WTC11 (cell line): ENCODE results near the gene PALD1. TPM values are rescaled to one million over a fixed set of nuclear protein-coding genes. Genes with fewer than 3 reads are reported as not detected.

Experiments
- ATAC-seq: fragments of 200-7000 bp; cut with Tn5 transposase; 2 replicates; pipeline ENCODE4 v1.10.0; 2021; ENCODE audit warnings: mild to moderate bottlenecking, moderate library complexity
- CTCF ChIA-PET: fragments of 300-600 bp; sonication (Branson Sonifier 250); formaldehyde crosslinking; loops from one replicate; lab custom pipeline; 2021; ENCODE audit warnings: antibody characterized with exemption; lab: Charles Lee
- POLR2A ChIA-PET: fragments of 350-600 bp; sonication (Branson Sonifier 250); formaldehyde crosslinking; loops from one replicate; lab custom pipeline; 2021; ENCODE audit warnings: antibody characterized with exemption; lab: Charles Lee
- DNase-seq: peaks from one replicate; pipeline ENCODE4 v3.0.0; 2021; ENCODE audit warnings: low spot score
- H3K27ac Mint-ChIP-seq: 2 replicates; pipeline ENCODE4 v1.8.0; 2021; ENCODE audit warnings: mixed read lengths
- H3K27me3 Mint-ChIP-seq: 2 replicates; pipeline ENCODE4 v1.8.0; 2021; ENCODE audit warnings: low read depth, mild to moderate bottlenecking, moderate library complexity, mixed read lengths
- H3K36me3 Mint-ChIP-seq: 2 replicates; pipeline ENCODE4 v1.8.0; 2021; ENCODE audit warnings: mixed read lengths
- H3K4me1 Mint-ChIP-seq: 2 replicates; pipeline ENCODE4 v1.8.0; 2022; ENCODE audit warnings: mixed read lengths
- H3K4me3 Mint-ChIP-seq: 2 replicates; pipeline ENCODE4 v1.8.0; 2021; ENCODE audit warnings: mild to moderate bottlenecking, moderate library complexity, mixed read lengths
- H3K9me3 Mint-ChIP-seq: 2 replicates; pipeline ENCODE4 v1.8.0; 2021; ENCODE audit warnings: mixed read lengths
- ATF2 ChIP-seq: sonication (generic); formaldehyde crosslinking; IDR thresholded peaks from 2 replicates; pipeline ENCODE4 v1.8.1; 2022; ENCODE audit warnings: low read depth, missing genetic modification reagents, borderline replicate concordance
- CTCF ChIP-seq: fragments of 200-600 bp; IDR thresholded peaks from 2 replicates; pipeline ENCODE4 v1.8.0; 2022; ENCODE audit warnings: antibody characterized with exemption
- E2F5 ChIP-seq: sonication (generic); formaldehyde crosslinking; IDR thresholded peaks from 2 replicates; pipeline ENCODE4 v1.8.1; 2022; ENCODE audit warnings: mild to moderate bottlenecking, moderate library complexity, missing genetic modification reagents
- GTF2I ChIP-seq: fragments of 250-450 bp; sonication (Bioruptor Pico); conservative IDR thresholded peaks from 2 replicates; pipeline ENCODE4 v1.4.0; 2021; ENCODE audit warnings: mild to moderate bottlenecking
- MYBL2 ChIP-seq: sonication (generic); formaldehyde crosslinking; IDR thresholded peaks from 2 replicates; pipeline ENCODE4 v1.8.1; 2023; ENCODE audit warnings: mild to moderate bottlenecking, moderate library complexity, missing genetic modification reagents
- NFATC4 ChIP-seq: fragments of 250-450 bp; sonication (Bioruptor Pico); IDR thresholded peaks from 2 replicates; pipeline ENCODE4 v1.9.0; 2021; ENCODE audit warnings: mild to moderate bottlenecking
- NFE2L1 ChIP-seq: sonication (generic); formaldehyde crosslinking; IDR thresholded peaks from 2 replicates; pipeline ENCODE4 v1.8.1; 2023; ENCODE audit warnings: missing genetic modification reagents
- SOX15 ChIP-seq: fragments of 250-450 bp; sonication (Bioruptor Pico); IDR thresholded peaks from 2 replicates; pipeline ENCODE4 v1.9.0; 2021; ENCODE audit warnings: mild to moderate bottlenecking
- TEAD4 ChIP-seq: sonication (generic); formaldehyde crosslinking; IDR thresholded peaks from 2 replicates; pipeline ENCODE4 v1.8.0; 2022; ENCODE audit warnings: mild to moderate bottlenecking, missing genetic modification reagents
- TP53 ChIP-seq: sonication (generic); formaldehyde crosslinking; IDR thresholded peaks from 2 replicates; pipeline ENCODE4 v1.8.1; 2023; ENCODE audit warnings: mild to moderate bottlenecking, missing genetic modification reagents
- USF2 ChIP-seq: sonication (generic); formaldehyde crosslinking; IDR thresholded peaks from 2 replicates; pipeline ENCODE4 v1.8.1; 2023; ENCODE audit warnings: mild to moderate bottlenecking, missing genetic modification reagents, moderate library complexity
- ZBTB21 ChIP-seq: sonication (generic); formaldehyde crosslinking; IDR thresholded peaks from 2 replicates; pipeline ENCODE4 v1.8.1; 2023; ENCODE audit warnings: mild to moderate bottlenecking, missing genetic modification reagents, borderline replicate concordance
- ZNF121 ChIP-seq: sonication (generic); formaldehyde crosslinking; IDR thresholded peaks from 2 replicates; pipeline ENCODE4 v1.8.0; 2023; ENCODE audit warnings: missing genetic modification reagents
- ZNF396 ChIP-seq: fragments of 250-450 bp; sonication (Bioruptor Pico); IDR thresholded peaks from 2 replicates; pipeline ENCODE4 v1.8.0; 2021; ENCODE audit warnings: mild to moderate bottlenecking, moderate library complexity, borderline replicate concordance
- total RNA-seq: library from RNA; stranded (reverse); gene quantifications from 3 replicates; pipeline ENCODE4 v1.2.3, GENCODE V29; 2021
- TF ChIP-seq, protein P1 (sequence below): fragments of 250-450 bp; sonication (Bioruptor Pico); IDR thresholded peaks from 2 replicates; pipeline ENCODE4 v1.8.0; 2021; ENCODE audit warnings: mild to moderate bottlenecking
- TF ChIP-seq, protein P2 (sequence below): fragments of 250-450 bp; sonication (Bioruptor Pico); IDR thresholded peaks from 2 replicates; pipeline ENCODE4 v1.9.0; 2021; ENCODE audit warnings: mild to moderate bottlenecking, borderline replicate concordance
- TF ChIP-seq, protein P3 (sequence below): sonication (generic); formaldehyde crosslinking; IDR thresholded peaks from 2 replicates; pipeline ENCODE4 v1.8.0; 2022; ENCODE audit warnings: mild to moderate bottlenecking, missing genetic modification reagents
- TF ChIP-seq, protein P4 (sequence below): fragments of 250-450 bp; sonication (Bioruptor Pico); IDR thresholded peaks from 2 replicates; pipeline ENCODE4 v2.1.2; 2022; ENCODE audit warnings: mild to moderate bottlenecking, moderate library complexity

Gene PALD1
- total RNA-seq, 1 experiment from 2014 or later, result 43.6 TPM

GRCh38 chr10:70532554-70533188, 54.1 kb downstream of the PALD1 start:
- H3K4me3 Mint-ChIP-seq, result no peak overlapping the region
- TF ChIP-seq SOX15 (CRISPR knock-in tag) (no peak), NFATC4 (CRISPR knock-in tag) (no peak)
- TF ChIP-seq, all 79 proteins: peak for 0
- peak overlapping the region; percentile 61; the same call in 1 of the 2 replicates for H3K27ac Mint-ChIP-seq
- no peaks in the 10 kb centered on the region for H3K27me3 Mint-ChIP-seq
- ATAC-seq (no peak), DNase-seq (no peak)
- ChIA-PET CTCF (interaction anchor here (1.0 to 1.4 kb wide), 3 partner anchors 8 to 72 kb away, joined by 4 to 6 read pairs (median 5); no protein-coding TSS in a partner anchor), POLR2A (no interaction called here)
- H3K4me1 Mint-ChIP-seq, result peaks cover 18% of the 10 kb centered on the region
- peaks cover 8% of the 10 kb centered on the region for H3K36me3 Mint-ChIP-seq
- no peaks in the 10 kb centered on the region for H3K9me3 Mint-ChIP-seq

GRCh38 chr10:70533189-70533558, 54.6 kb downstream of the PALD1 start:
- H3K4me1 Mint-ChIP-seq, result peaks cover 18% of the 10 kb centered on the region
- H3K27ac Mint-ChIP-seq, result peak overlapping the region; percentile 0; the same call in 1 of the 2 replicates

DNA sequence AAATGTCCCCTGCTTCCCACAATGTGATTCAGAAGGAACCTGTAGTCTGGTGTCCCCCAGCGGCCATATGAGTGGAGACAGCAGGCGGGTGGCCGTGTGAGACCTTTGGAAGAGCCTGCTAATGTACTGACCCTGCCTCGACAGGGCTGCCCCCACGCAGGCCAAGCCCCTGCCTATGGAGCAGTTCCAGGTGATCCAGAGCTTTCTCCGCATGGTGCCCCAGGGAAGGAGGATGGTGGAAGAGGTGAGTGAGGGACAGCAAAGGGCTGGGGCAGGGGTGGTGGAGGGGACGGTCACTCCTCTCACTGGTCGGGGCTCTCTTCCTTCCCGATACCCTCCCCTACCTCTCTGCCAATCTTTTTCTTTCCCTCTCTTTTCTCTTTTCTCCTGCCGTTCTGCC, 55.7 kb downstream of the PALD1 start:
- CTCF ChIA-PET, result interaction anchor here (1.3 to 1.4 kb wide), 2 partner anchors 66 to 73 kb away, joined by 5 read pairs; no protein-coding TSS in a partner anchor
- H3K36me3 Mint-ChIP-seq, result peaks cover 6% of the 10 kb centered on the region
- no peak for TF ChIP-seq ZBTB21
- no peak for TF ChIP-seq ATF2 (CRISPR knock-in tag)
- no peak for TF ChIP-seq USF2
- TF ChIP-seq, protein P1, sequence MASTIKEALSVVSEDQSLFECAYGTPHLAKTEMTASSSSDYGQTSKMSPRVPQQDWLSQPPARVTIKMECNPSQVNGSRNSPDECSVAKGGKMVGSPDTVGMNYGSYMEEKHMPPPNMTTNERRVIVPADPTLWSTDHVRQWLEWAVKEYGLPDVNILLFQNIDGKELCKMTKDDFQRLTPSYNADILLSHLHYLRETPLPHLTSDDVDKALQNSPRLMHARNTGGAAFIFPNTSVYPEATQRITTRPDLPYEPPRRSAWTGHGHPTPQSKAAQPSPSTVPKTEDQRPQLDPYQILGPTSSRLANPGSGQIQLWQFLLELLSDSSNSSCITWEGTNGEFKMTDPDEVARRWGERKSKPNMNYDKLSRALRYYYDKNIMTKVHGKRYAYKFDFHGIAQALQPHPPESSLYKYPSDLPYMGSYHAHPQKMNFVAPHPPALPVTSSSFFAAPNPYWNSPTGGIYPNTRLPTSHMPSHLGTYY (CRISPR knock-in tag), result no peak
- no peak for TF ChIP-seq MYBL2 (CRISPR knock-in tag)
- no peak for TF ChIP-seq NFE2L1 (CRISPR knock-in tag)
- TF ChIP-seq, protein P2, sequence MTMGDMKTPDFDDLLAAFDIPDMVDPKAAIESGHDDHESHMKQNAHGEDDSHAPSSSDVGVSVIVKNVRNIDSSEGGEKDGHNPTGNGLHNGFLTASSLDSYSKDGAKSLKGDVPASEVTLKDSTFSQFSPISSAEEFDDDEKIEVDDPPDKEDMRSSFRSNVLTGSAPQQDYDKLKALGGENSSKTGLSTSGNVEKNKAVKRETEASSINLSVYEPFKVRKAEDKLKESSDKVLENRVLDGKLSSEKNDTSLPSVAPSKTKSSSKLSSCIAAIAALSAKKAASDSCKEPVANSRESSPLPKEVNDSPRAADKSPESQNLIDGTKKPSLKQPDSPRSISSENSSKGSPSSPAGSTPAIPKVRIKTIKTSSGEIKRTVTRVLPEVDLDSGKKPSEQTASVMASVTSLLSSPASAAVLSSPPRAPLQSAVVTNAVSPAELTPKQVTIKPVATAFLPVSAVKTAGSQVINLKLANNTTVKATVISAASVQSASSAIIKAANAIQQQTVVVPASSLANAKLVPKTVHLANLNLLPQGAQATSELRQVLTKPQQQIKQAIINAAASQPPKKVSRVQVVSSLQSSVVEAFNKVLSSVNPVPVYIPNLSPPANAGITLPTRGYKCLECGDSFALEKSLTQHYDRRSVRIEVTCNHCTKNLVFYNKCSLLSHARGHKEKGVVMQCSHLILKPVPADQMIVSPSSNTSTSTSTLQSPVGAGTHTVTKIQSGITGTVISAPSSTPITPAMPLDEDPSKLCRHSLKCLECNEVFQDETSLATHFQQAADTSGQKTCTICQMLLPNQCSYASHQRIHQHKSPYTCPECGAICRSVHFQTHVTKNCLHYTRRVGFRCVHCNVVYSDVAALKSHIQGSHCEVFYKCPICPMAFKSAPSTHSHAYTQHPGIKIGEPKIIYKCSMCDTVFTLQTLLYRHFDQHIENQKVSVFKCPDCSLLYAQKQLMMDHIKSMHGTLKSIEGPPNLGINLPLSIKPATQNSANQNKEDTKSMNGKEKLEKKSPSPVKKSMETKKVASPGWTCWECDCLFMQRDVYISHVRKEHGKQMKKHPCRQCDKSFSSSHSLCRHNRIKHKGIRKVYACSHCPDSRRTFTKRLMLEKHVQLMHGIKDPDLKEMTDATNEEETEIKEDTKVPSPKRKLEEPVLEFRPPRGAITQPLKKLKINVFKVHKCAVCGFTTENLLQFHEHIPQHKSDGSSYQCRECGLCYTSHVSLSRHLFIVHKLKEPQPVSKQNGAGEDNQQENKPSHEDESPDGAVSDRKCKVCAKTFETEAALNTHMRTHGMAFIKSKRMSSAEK (CRISPR knock-in tag), result no peak
- no peak for TF ChIP-seq TP53 (CRISPR knock-in tag)
- TF ChIP-seq CTCF, result no peak

More at GRCh38 chr10:70533189-70533558, 54.6 kb downstream of the PALD1 start:
- Mint-ChIP-seq H3K9me3 (no peaks in the 10 kb centered on the region), H3K36me3 (peaks cover 6% of the 10 kb centered on the region), H3K27me3 (no peaks in the 10 kb centered on the region), H3K4me3 (no peak overlapping the region)
- ChIA-PET CTCF (interaction anchor here (0.7 to 1.4 kb wide), 3 partner anchors 64 to 74 kb away, joined by 3 to 5 read pairs (median 5); no protein-coding TSS in a partner anchor), POLR2A (no interaction called here)
- no peak for ATAC-seq
- no peak for DNase-seq
- TF ChIP-seq GTF2I, result no peak
- TF ChIP-seq, protein P3, sequence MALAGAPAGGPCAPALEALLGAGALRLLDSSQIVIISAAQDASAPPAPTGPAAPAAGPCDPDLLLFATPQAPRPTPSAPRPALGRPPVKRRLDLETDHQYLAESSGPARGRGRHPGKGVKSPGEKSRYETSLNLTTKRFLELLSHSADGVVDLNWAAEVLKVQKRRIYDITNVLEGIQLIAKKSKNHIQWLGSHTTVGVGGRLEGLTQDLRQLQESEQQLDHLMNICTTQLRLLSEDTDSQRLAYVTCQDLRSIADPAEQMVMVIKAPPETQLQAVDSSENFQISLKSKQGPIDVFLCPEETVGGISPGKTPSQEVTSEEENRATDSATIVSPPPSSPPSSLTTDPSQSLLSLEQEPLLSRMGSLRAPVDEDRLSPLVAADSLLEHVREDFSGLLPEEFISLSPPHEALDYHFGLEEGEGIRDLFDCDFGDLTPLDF (CRISPR knock-in tag), result no peak
- no peak for TF ChIP-seq ZNF396
- no peak for TF ChIP-seq TEAD4
- TF ChIP-seq, protein P4, sequence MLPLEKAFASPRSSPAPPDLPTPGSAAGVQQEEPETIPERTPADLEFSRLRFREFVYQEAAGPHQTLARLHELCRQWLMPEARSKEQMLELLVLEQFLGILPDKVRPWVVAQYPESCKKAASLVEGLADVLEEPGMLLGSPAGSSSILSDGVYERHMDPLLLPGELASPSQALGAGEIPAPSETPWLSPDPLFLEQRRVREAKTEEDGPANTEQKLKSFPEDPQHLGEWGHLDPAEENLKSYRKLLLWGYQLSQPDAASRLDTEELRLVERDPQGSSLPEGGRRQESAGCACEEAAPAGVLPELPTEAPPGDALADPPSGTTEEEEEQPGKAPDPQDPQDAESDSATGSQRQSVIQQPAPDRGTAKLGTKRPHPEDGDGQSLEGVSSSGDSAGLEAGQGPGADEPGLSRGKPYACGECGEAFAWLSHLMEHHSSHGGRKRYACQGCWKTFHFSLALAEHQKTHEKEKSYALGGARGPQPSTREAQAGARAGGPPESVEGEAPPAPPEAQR (CRISPR knock-in tag), result no peak
- no peak for TF ChIP-seq ZNF121 (CRISPR knock-in tag)
- no peak for TF ChIP-seq E2F5

More for the DNA sequence above, 55.7 kb downstream of the PALD1 start:
- no peak overlapping the region for H3K4me3 Mint-ChIP-seq
- ATAC-seq (no peak), DNase-seq (no peak)
- H3K27ac Mint-ChIP-seq, result no peak overlapping the region
- H3K4me1 Mint-ChIP-seq, result peaks cover 16% of the 10 kb centered on the region
- POLR2A ChIA-PET, result no interaction called here
- no peaks in the 10 kb centered on the region for H3K27me3 Mint-ChIP-seq
- no peaks in the 10 kb centered on the region for H3K9me3 Mint-ChIP-seq
